Breast epithelium (tissue), 4 donors: ENCODE results near the gene TUBGCP4. TPM values are rescaled to one million over a fixed set of nuclear protein-coding genes. Genes with fewer than 3 reads are reported as not detected.
"Not testable (repeated sequence)": the region's sequence is repeated elsewhere in the genome, so short reads cannot be mapped to it uniquely, and the experiment has no call there.

ENCODE experiments used
- DNase-seq, 2 donors: peaks; one replicate each; pipeline ENCODE4 v3.0.0-alpha.2; 2019; ENCODE audit warnings: low spot score in 2 of 2
- H3K27ac ChIP-seq, 2 donors: fragments of 200-600 bp; sonication (generic) in 1 of 2; one replicate each; pipeline ENCODE4 v1.5.1; 2016 to 2019; ENCODE audit warnings: mild to moderate bottlenecking in 1 of 2
- H3K27me3 ChIP-seq, 2 donors: fragments of 200-600 bp; sonication (generic) in 1 of 2; one replicate each; pipeline versions ENCODE4 v1.5.1 to v1.6.0; 2017 to 2019; ENCODE audit warnings: control low read depth in 1 of 2, mild to moderate bottlenecking in 1 of 2
- H3K36me3 ChIP-seq: fragments of 200-600 bp; one replicate; pipeline ENCODE4 v1.5.1; 2019
- H3K4me1 ChIP-seq, 2 donors: fragments of 200-600 bp; sonication (generic); one replicate each; pipeline ENCODE4 v1.5.1; 2016 to 2019; ENCODE audit warnings: control low read depth in 1 of 2
- H3K4me3 ChIP-seq, 3 donors: fragments of 200-600 bp; sonication (generic); 1 replicate in 2 of 3; 2 replicates in 1 of 3; pipeline ENCODE4 v1.5.1; 2016 to 2019; ENCODE audit warnings: mild to moderate bottlenecking in 3 of 3, moderate library complexity in 2 of 3
- H3K9me3 ChIP-seq, 2 donors: fragments of 200-600 bp; sonication (generic) in 1 of 2; one replicate each; pipeline ENCODE4 v1.5.1; 2016 to 2019; ENCODE audit warnings: control low read depth in 1 of 2
- POLR2A ChIP-seq: fragments of 450-650 bp; IDR thresholded peaks from one replicate; pipeline ENCODE4 v1.6.1; 2016; ENCODE audit warnings: antibody characterized with exemption, mild to moderate bottlenecking, moderate library complexity
- POLR2AphosphoS5 ChIP-seq, 3 donors: sonication (generic); formaldehyde crosslinking; IDR thresholded peaks; one replicate each; pipeline ENCODE4 v1.6.1; 2017; ENCODE audit warnings: antibody characterized with exemption in 3 of 3
- intact Hi-C: fragments of 100-400 bp; cut with DNase I; formaldehyde crosslinking; loops from one replicate; pipeline ENCODE4 v1.15.1; 2023; ENCODE audit warnings: low total_unique reads
- total RNA-seq, 3 donors: library from RNA; depleted of rRNA; stranded (reverse); fragments of >200 nt; gene quantifications; one replicate each; pipeline ENCODE4 v1.1.0, GENCODE V29; 2016
- TF ChIP-seq, protein P1 (sequence below), 3 donors: fragments of 450-650 bp; IDR thresholded peaks; one replicate each; pipeline ENCODE4 v1.5.1; 2016 to 2017; ENCODE audit warnings: antibody characterized with exemption in 3 of 3, mild to moderate bottlenecking in 3 of 3, moderate library complexity in 3 of 3

TUBGCP4 gene
- total RNA-seq, 3 donors from 2014 or later: 12.2 to 21.1 (median 19.7) TPM

DNA sequence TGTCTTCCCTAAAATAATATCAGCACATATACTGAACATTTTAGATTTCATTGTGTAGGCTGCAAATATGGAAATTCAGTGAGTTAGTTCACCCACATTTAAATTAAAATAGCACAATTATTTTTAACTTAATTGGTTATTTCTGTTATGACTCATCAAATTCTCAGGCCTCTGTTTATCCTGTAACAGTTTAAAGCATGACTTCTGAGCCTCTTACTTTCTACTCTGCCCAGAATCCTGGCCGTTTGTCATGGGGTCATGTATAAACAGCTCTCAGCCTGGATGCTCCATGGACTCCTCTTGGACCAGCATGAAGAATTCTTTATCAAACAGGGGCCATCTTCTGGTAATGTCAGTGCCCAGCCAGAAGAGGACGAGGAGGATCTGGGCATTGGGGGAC lies 12.2 kb downstream of the TUBGCP4 start:
- DNase-seq: no peak

DNA sequence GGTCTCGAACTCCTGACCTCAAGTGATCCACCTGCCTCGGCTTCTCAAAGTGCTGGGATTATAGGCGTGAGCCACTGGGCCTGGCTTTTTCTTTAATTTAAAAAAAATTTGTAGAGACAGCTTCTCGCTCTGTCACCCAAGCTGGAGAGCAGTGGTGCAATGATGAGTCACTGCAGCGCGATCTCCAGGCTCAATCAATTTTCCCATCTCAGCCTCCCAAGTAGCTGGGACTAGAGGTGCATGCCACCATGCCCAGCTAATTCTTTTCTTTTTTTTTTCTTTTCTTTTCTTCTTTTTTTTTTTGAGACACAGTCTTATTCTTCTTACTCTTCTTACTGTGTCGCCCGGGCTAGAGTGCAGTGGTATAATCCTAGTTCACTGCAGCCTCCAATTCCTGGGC lies 19.8 kb downstream of the TUBGCP4 start:
- TF ChIP-seq POLR2AphosphoS5 (IDR thresholded peaks at IDR 0.05) (no peak), POLR2A (no peak)
- TF ChIP-seq, protein P1, sequence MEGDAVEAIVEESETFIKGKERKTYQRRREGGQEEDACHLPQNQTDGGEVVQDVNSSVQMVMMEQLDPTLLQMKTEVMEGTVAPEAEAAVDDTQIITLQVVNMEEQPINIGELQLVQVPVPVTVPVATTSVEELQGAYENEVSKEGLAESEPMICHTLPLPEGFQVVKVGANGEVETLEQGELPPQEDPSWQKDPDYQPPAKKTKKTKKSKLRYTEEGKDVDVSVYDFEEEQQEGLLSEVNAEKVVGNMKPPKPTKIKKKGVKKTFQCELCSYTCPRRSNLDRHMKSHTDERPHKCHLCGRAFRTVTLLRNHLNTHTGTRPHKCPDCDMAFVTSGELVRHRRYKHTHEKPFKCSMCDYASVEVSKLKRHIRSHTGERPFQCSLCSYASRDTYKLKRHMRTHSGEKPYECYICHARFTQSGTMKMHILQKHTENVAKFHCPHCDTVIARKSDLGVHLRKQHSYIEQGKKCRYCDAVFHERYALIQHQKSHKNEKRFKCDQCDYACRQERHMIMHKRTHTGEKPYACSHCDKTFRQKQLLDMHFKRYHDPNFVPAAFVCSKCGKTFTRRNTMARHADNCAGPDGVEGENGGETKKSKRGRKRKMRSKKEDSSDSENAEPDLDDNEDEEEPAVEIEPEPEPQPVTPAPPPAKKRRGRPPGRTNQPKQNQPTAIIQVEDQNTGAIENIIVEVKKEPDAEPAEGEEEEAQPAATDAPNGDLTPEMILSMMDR (IDR thresholded peaks at IDR 0.05): no peak
- DNase-seq: no peak
- no peak overlapping the region for H3K27ac ChIP-seq
- H3K4me1 ChIP-seq: no peaks in the 10 kb centered on the region
- no peaks in the 10 kb centered on the region for H3K27me3 ChIP-seq
- H3K36me3 ChIP-seq: peaks cover 9% of the 10 kb centered on the region
- intact Hi-C loops: loop anchor here (2.0 kb wide), 1 partner anchor 48 kb away; no protein-coding TSS in a partner anchor
- no peak overlapping the region for H3K4me3 ChIP-seq
- no peaks in the 10 kb centered on the region for H3K9me3 ChIP-seq

More for the DNA sequence above, 12.2 kb downstream of the TUBGCP4 start:
- H3K9me3 ChIP-seq: no peaks in the 10 kb centered on the region
- TF ChIP-seq POLR2AphosphoS5 (IDR thresholded peaks at IDR 0.05) (no peak), POLR2A (no peak)
- TF ChIP-seq, protein P1 (IDR thresholded peaks at IDR 0.05): no peak
- intact Hi-C loops: no loop called here
- no peaks in the 10 kb centered on the region for H3K27me3 ChIP-seq
- H3K4me3 ChIP-seq: no peak overlapping the region
- H3K36me3 ChIP-seq: no peaks in the 10 kb centered on the region
- H3K27ac ChIP-seq: no peak overlapping the region
- no peaks in the 10 kb centered on the region for H3K4me1 ChIP-seq

DNA sequence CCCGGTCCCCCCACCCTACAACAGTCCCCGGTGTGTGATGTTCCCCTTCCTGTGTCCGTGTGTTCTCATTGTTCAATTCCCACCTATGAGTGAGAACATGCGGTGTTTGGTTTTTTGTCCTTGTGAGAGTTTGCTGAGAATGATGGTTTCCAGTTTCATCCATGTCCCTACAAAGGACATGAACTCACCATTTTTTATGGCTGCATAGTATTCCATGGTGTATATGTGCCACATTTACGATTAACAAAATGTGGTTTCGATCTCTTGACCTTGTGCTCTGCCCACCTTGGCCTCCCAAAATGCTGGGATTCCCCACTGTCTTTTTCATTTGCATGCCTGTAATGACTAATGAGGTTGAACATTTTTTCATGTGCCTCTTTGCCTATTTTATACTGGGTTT lies 22.7 kb downstream of the TUBGCP4 start:
- H3K36me3 ChIP-seq: peaks cover 13% of the 10 kb centered on the region
- H3K4me3 ChIP-seq, intact Hi-C loops: not testable (repeated sequence)

DNA sequence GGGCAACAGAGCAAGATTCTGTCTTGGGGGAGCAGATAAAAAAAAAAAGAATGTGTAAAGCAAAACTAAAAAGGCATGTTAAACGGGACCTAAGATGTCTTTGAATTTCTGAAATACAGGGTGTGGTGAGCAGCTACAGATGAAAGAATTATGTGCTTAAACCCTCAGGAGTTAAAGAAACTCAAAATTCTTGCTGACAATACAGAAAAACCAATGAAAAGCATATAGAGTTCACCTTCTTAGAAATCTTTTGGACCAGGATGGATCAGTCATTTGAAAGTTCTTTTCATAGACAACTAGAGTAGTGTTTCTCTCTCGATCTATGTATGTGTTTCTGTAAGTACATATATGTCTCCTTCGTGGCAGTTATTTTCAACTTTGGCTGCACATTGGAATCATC lies 31.4 kb downstream of the TUBGCP4 start:
- intact Hi-C loops: no loop called here
- TF ChIP-seq, protein P1 (IDR thresholded peaks at IDR 0.05): no peak
- TF ChIP-seq POLR2AphosphoS5 (IDR thresholded peaks at IDR 0.05) (no peak), POLR2A (no peak)
- Histone ChIP-seq H3K27ac (no peak overlapping the region), H3K27me3 (no peaks in the 10 kb centered on the region), H3K4me3 (no peak overlapping the region), H3K4me1 (no peaks in the 10 kb centered on the region), H3K36me3 (peaks cover 3% of the 10 kb centered on the region), H3K9me3 (no peaks in the 10 kb centered on the region)
- DNase-seq: no peak

More for the DNA sequence above, 22.7 kb downstream of the TUBGCP4 start:
- not testable (repeated sequence) for H3K9me3 ChIP-seq, H3K4me1 ChIP-seq, H3K27me3 ChIP-seq, H3K27ac ChIP-seq, DNase-seq

DNA sequence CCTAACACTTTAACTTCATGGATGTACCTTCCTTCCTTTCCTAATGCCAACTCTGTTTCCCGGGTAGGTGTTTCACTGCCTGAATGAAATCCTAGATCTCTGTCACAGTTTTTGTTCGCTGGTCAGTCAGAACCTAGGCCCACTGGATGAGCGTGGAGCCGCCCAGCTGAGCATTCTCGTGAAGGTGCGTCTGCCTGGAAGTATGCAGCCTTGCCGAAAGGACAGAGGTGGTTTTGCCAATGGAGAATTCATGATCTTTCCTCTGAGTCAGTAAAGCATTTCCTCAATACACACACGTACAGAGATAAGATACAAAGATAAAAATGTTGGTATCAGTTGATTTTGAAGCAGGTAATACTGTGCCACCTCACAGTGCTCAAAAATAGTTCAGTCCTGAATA lies 32.7 kb downstream of the TUBGCP4 start:
- Histone ChIP-seq H3K9me3 (no peaks in the 10 kb centered on the region), H3K36me3 (peaks cover 15% of the 10 kb centered on the region), H3K4me1 (no peaks in the 10 kb centered on the region), H3K4me3 (no peak overlapping the region), H3K27ac (no peak overlapping the region), H3K27me3 (no peaks in the 10 kb centered on the region)
- intact Hi-C loops: no loop called here
- no peak for TF ChIP-seq POLR2AphosphoS5 (IDR thresholded peaks at IDR 0.05)
- TF ChIP-seq, protein P1 (IDR thresholded peaks at IDR 0.05): no peak
- TF ChIP-seq POLR2A: no peak
- no peak for DNase-seq

DNA sequence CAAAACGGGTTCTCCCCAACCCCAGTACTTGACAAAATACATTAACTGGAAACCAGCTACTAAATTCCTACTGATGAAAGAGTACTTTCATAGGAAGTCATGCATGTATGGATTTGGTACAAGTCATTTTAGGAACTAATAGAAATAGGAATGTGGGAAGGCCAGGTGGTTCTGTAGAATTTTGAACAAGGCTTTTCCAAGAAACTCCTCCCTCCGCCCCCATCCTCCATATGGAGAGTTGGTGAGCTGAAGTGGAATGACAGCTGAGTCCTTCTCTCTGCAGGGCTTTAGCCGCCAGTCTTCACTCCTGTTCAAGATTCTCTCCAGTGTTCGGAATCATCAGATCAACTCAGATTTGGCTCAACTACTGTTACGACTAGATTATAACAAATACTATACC lies 33.2 kb downstream of the TUBGCP4 start:
- intact Hi-C loops: no loop called here
- H3K4me1 ChIP-seq: no peaks in the 10 kb centered on the region
- no peak overlapping the region for H3K27ac ChIP-seq
- peaks cover 20% of the 10 kb centered on the region for H3K36me3 ChIP-seq
- H3K27me3 ChIP-seq: no peaks in the 10 kb centered on the region
- TF ChIP-seq, protein P1 (IDR thresholded peaks at IDR 0.05): no peak
- TF ChIP-seq POLR2AphosphoS5 (IDR thresholded peaks at IDR 0.05): no peak
- TF ChIP-seq POLR2A: no peak
- no peaks in the 10 kb centered on the region for H3K9me3 ChIP-seq
- H3K4me3 ChIP-seq: no peak overlapping the region
- no peak for DNase-seq
